ENCODE results near the gene VWF.

VWF gene

GRCh38 chr12:6099316-6099715 is 25.2 kb downstream of the VWF start:
- no peak for DNase-seq

DNA sequence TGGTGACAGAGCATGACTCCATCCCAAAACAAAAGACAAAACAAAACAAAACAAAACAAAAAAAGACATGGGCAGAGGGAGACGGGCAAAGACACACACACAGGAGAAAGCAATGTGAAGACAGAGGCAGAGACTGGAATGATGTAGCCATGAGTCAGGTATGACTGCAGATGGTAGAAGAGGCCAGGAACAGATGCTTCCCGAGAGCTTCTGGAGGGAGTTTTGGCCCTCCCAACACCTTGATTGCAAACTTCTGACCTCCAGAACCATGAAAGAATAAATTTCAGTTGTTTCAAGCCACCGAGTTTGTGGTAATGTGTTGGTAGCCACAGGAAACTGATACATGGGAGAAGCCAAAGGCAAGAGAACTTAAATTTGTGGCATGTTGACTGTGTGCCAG is 27.1 kb downstream of the VWF start:
- DNase-seq: no peak

- no peak for DNase-seq
Measured at GRCh38 chr12:6096527-6096926, 27.9 kb downstream of the VWF start.

DNA sequence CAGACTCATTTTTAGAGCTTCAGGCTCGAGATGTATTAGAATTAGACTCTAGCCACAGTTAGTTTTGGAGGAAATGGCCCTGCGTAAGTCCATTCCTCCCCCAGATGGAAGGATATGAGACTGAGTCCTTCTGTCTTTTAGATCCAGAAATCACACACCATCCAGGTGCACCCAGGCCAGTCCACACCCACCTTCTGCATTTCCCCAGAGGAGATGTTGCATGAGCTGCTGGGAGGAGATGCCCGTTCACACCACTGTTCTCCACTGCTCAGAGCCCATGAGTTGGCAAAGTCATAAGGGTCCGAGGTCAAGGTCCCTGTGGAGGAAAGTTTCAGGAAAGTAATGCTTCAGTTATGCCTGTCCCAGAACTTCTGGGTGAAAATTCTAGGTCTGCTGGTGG is 29.2 kb downstream of the VWF start:
- DNase-seq: no peak

DNA sequence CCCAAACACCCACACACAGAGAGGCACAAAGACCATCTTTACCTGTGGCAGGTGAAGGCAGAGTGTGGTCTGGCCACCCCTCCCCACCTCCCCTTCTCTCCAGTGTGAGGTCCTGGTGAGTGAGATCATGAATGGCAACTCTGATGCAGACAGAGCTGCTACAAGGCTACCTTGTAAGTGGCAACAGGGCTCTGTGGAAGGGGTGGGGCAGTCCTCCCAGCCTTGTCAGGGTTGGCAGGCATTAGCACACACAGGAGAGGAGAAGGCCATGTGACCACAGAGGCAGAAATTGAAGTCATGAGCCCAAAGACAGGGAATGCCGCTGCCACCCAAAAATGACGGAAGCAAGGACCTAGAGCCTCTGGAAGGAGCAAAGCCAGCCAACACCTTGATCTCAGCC is 30.7 kb downstream of the VWF start:
- no peak for DNase-seq

- DNase-seq: no peak
Measured at GRCh38 chr12:6092784-6093722, 31.4 kb downstream of the VWF start.

DNA sequence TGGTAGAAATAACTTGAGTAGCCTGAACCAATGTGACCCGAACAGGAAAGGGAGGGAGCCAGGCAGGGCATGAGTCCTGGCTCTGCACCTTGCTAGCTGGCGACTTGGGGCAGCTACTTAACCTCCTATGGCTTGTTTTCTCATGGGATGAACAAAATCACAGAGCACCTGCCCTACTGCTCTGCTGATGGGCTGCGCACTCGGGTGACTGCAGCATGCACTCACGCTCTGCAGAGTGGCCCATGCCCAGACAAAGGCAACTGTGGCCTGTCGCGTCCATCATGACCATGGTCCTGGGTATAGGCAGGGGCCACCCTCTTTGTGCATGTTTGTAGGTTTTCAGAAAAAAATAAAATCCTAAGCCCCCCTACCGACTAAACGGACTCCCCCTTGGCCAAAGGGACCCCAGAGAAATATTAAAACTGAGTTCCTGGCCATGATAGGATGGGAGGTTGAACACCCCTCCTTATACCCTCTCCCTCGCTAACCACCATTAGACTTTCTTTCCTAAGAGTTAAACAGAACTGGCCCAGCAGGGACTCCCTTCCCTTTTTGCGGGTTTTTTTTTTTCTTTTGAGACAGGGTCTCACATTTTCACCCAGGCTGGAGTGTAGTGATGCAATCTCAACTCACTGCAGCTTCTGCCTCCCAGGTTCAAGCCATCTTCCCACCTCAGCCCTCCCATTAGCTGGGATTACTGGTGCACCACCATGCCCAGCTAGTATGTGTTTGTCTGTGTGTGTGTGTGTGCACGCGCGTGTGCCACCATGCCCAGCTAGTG is 32.5 kb downstream of the VWF start:
- DNase-seq: no peak

GRCh38 chr12:6090803-6091202 is 33.7 kb downstream of the VWF start:
- DNase-seq: no peak

- DNase-seq: no peak
Measured at GRCh38 chr12:6088921-6089747, 35.3 kb downstream of the VWF start.

GRCh38 chr12:6086316-6086715 is 38.2 kb downstream of the VWF start:
- no peak for DNase-seq

DNA sequence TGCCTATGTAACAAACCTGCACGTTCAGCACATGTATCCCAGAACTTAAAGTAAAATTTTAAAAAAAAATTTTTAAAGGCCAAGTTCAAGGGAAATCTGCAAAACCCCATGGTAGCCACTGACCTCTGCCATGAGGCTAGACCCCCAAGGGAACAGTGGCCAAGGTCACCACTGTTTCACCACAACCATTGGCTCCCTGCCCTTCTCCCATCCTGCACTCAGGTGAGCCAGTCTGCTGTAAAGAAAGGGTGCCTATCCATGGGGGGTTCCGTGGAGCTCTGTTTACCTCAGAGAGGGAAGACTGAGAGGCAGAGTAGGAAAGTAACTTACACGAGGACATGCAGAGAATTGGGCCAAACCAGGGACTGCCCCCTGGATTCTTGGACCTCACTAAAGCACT is 38.6 kb downstream of the VWF start:
- no peak for DNase-seq

GRCh38 chr12:6084969-6085450 is 39.5 kb downstream of the VWF start:
- DNase-seq: no peak

DNA sequence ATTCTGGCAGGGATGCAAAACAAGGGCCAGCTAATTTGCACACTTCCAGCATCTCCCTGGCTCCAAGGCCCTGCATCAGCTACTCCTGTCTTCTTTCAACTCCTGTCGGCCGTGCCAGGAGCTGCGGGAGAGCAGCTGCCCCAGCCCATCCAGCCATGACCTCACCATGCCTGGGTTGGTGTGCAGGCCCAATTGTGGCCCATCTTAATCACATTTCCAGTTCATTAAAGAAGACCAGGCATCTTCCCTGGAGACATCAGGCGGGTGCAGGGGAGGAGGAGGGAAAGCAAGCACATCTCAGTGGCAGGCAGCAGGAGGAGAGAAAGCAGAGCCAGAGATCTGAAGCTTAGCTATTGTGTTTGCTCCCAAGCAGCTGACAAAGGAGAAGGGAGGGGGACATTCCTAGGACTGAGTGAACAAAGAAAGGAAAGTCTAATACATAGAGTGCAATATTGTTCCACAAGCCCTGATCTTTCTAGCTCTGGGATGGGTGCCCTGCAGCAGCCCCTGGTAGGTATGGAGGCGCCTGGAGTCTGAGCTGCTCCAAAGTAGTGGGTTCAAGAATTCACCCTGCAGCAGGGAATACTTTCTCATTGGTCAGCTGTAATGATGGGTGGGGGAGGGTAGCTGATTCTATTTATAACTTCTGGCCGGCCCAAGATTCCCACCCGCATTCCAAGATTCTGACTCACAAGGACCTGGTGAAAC is 40.1 kb downstream of the VWF start:
- DNase-seq: no peak

- no peak for DNase-seq
Measured at GRCh38 chr12:6083601-6084000, 40.9 kb downstream of the VWF start.

DNA sequence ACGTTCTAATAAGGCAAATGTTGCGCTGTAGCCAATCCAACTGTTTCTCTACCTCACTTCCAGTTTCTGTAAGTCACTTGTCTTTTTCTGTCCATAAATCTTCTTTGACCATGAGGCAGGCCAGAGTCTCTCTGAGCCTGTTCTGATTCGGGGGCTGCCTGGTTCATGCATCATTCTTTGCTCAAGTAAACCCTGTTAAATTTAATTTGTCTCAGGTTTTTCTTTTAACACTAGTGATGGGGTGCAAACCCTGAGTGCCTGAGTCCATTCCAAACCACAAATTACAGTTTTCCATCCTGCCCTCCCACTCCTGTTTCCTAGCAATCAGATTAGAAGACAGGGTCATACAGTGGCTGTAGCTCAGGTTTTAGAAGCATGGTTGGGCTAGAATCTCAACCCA is 41.9 kb downstream of the VWF start:
- no peak for DNase-seq

- no peak for DNase-seq
Measured at GRCh38 chr12:6080149-6081045, 44.1 kb downstream of the VWF start.

GRCh38 chr12:6078398-6079096 is 45.9 kb downstream of the VWF start:
- no peak for DNase-seq

- no peak for DNase-seq
Measured at GRCh38 chr12:6077692-6078083, 46.8 kb downstream of the VWF start.

GRCh38 chr12:6076776-6077691 is 47.4 kb downstream of the VWF start:
- no peak for DNase-seq

- DNase-seq: no peak
Measured at GRCh38 chr12:6076346-6076745, 48.1 kb downstream of the VWF start.
